C4-2B (cell line): ENCODE results near the gene TECPR1.

Source experiments
- CTCF ChIP-seq: fragments of 450-650 bp; conservative IDR thresholded peaks from 2 replicates; pipeline ENCODE4 v1.5.1; 2017; ENCODE audit warnings: mild to moderate bottlenecking
- ZFX ChIP-seq: fragments of 450-650 bp; IDR thresholded peaks from 2 replicates; pipeline ENCODE4 v1.6.1; 2017

GRCh38 chr7:98238976-98239375, 13.1 kb downstream of the TECPR1 start:
- TF ChIP-seq CTCF: no peak
- no peak for TF ChIP-seq ZFX
